Vagina (tissue), 2 donors: ENCODE data around the gene PSMF1. TPM values are rescaled to one million over a fixed set of nuclear protein-coding genes. Genes with fewer than 3 reads are reported as not detected.
"Not testable (repeated sequence)": the region's sequence is repeated elsewhere in the genome, so short reads cannot be mapped to it uniquely, and the experiment has no call there.

ENCODE experiments used
- DNase-seq, 2 donors: peaks; one replicate each; pipeline ENCODE4 v3.0.0-alpha.2; 2017; ENCODE audit errors: extremely low spot score in 2 of 2
- H3K27ac ChIP-seq: fragments of 200-600 bp; sonication (generic); one replicate; pipeline ENCODE4 v1.5.1; 2019
- H3K27me3 ChIP-seq: fragments of 200-600 bp; sonication (generic); one replicate; pipeline ENCODE4 v1.5.1; 2019
- H3K36me3 ChIP-seq, 2 donors: fragments of 200-600 bp; sonication (generic); one replicate each; pipeline ENCODE4 v1.5.1; 2017 to 2019
- H3K4me1 ChIP-seq: fragments of 200-600 bp; sonication (generic); one replicate; pipeline ENCODE4 v1.5.1; 2019
- H3K4me3 ChIP-seq, 2 donors: fragments of 200-600 bp; sonication (generic); 1 replicate in 1 of 2; 2 replicates in 1 of 2; pipeline ENCODE4 v1.5.1; 2016 to 2019
- H3K9me3 ChIP-seq: fragments of 200-600 bp; sonication (generic); one replicate; pipeline ENCODE4 v1.5.1; 2019
- CTCF ChIP-seq, 3 experiments: fragments of 450-650 bp in 2 of 3; fragments of 200-600 bp in 1 of 3; sonication (generic) in 1 of 3; IDR thresholded peaks; one replicate each; pipeline ENCODE4 v1.5.1; 2017 to 2019; ENCODE audit warnings: antibody characterized with exemption in 3 of 3, mild to moderate bottlenecking in 2 of 3, moderate library complexity in 2 of 3
- POLR2A ChIP-seq, 2 donors: fragments of 450-650 bp; IDR thresholded peaks; one replicate each; pipeline ENCODE4 v1.6.1; 2017; ENCODE audit warnings: antibody characterized with exemption in 2 of 2, mild to moderate bottlenecking in 2 of 2, moderate library complexity in 2 of 2
- POLR2AphosphoS5 ChIP-seq, 2 donors: sonication (generic); formaldehyde crosslinking; IDR thresholded peaks; one replicate each; pipeline ENCODE4 v1.9.0; 2017; ENCODE audit warnings: antibody characterized with exemption in 2 of 2, mild to moderate bottlenecking in 2 of 2, low read depth in 1 of 2; ENCODE audit not compliant: insufficient read depth in 1 of 2
- intact Hi-C: fragments of 100-400 bp; cut with DNase I; formaldehyde crosslinking; loops from one replicate; pipeline ENCODE4 v1.15.1; 2023
- total RNA-seq: library from RNA; depleted of rRNA; stranded (reverse); fragments of >200 nt; gene quantifications from one replicate; pipeline ENCODE4 v1.2.3, GENCODE V29; 2016

Gene PSMF1
- total RNA-seq, 1 donor from 2014 or later, result 52.8 TPM

GRCh38 chr20:1212023-1212422 is 93.6 kb downstream of the PSMF1 start:
- no peaks in the 10 kb centered on the region for H3K4me1 ChIP-seq
- DNase-seq, result no peak
- no peaks in the 10 kb centered on the region for H3K9me3 ChIP-seq
- TF ChIP-seq CTCF (IDR thresholded peaks at IDR 0.05) (no peak), POLR2A (IDR thresholded peaks at IDR 0.05) (no peak), POLR2AphosphoS5 (IDR thresholded peaks at IDR 0.05; ENCODE audit: insufficient read depth in 1 of 2, low read depth in 1 of 2) (no peak)
- H3K36me3 ChIP-seq, result no peaks in the 10 kb centered on the region
- H3K4me3 ChIP-seq, result no peak overlapping the region
- intact Hi-C loops, result no loop called here
- no peak overlapping the region for H3K27ac ChIP-seq
- no peaks in the 10 kb centered on the region for H3K27me3 ChIP-seq

GRCh38 chr20:1212607-1213396 is 94.4 kb downstream of the PSMF1 start:
- intact Hi-C loops, result no loop called here
- H3K27me3 ChIP-seq, result no peaks in the 10 kb centered on the region

GRCh38 chr20:1214838-1215261 is 96.4 kb downstream of the PSMF1 start:
- TF ChIP-seq POLR2A (IDR thresholded peaks at IDR 0.05) (no peak), POLR2AphosphoS5 (IDR thresholded peaks at IDR 0.05; ENCODE audit: insufficient read depth in 1 of 2, low read depth in 1 of 2) (no peak), CTCF (IDR thresholded peaks at IDR 0.05) (no peak)
- Histone ChIP-seq H3K9me3 (no peaks in the 10 kb centered on the region), H3K4me1 (no peaks in the 10 kb centered on the region), H3K27me3 (no peaks in the 10 kb centered on the region), H3K27ac (no peak overlapping the region), H3K36me3 (no peaks in the 10 kb centered on the region), H3K4me3 (no peak overlapping the region)
- intact Hi-C loops, result no loop called here
- DNase-seq, result no peak

More at GRCh38 chr20:1212607-1213396, 94.4 kb downstream of the PSMF1 start:
- no peaks in the 10 kb centered on the region for H3K4me1 ChIP-seq
- H3K4me3 ChIP-seq, result no peak overlapping the region
- no peaks in the 10 kb centered on the region for H3K9me3 ChIP-seq
- TF ChIP-seq POLR2AphosphoS5 (IDR thresholded peaks at IDR 0.05; ENCODE audit: insufficient read depth in 1 of 2, low read depth in 1 of 2) (no peak), CTCF (IDR thresholded peaks at IDR 0.05) (peak; percentile 48 to 71 (median 71)), POLR2A (IDR thresholded peaks at IDR 0.05) (no peak)
- no peaks in the 10 kb centered on the region for H3K36me3 ChIP-seq
- no peak overlapping the region for H3K27ac ChIP-seq
- DNase-seq, result no peak

- intact Hi-C loops, result no loop called here
- Histone ChIP-seq H3K36me3 (no peaks in the 10 kb centered on the region), H3K9me3 (no peaks in the 10 kb centered on the region), H3K4me1 (no peaks in the 10 kb centered on the region), H3K27me3 (no peaks in the 10 kb centered on the region), H3K4me3 (no peak overlapping the region), H3K27ac (no peak overlapping the region)
- no peak for DNase-seq
- TF ChIP-seq POLR2A (IDR thresholded peaks at IDR 0.05) (no peak), POLR2AphosphoS5 (IDR thresholded peaks at IDR 0.05; ENCODE audit: insufficient read depth in 1 of 2, low read depth in 1 of 2) (no peak), CTCF (IDR thresholded peaks at IDR 0.05) (no peak)
Observed at GRCh38 chr20:1215386-1216170, 97.2 kb downstream of the PSMF1 start.

GRCh38 chr20:1216527-1217427 is 98.4 kb downstream of the PSMF1 start:
- H3K9me3 ChIP-seq, H3K4me1 ChIP-seq, H3K4me3 ChIP-seq, H3K36me3 ChIP-seq, H3K27me3 ChIP-seq, DNase-seq, intact Hi-C loops, H3K27ac ChIP-seq: not testable (repeated sequence)
